Body of pancreas (tissue), 4 donors: ENCODE results near the gene ZNF385D.
"Not testable (repeated sequence)": the region's sequence is repeated elsewhere in the genome, so short reads cannot be mapped to it uniquely, and the experiment has no call there.

Experiments used
- POLR2A ChIP-seq, 3 donors: fragments of 450-650 bp; IDR thresholded peaks; one replicate each; pipeline ENCODE4 v1.6.1; 2016; ENCODE audit warnings: antibody characterized with exemption in 3 of 3, mild to moderate bottlenecking in 2 of 3
- TF ChIP-seq, protein P1 (sequence below), 7 experiments: fragments of 450-650 bp in 4 of 7; fragments of 200-600 bp in 3 of 7; sonication (generic) in 3 of 7; IDR thresholded peaks; one replicate each; pipeline ENCODE4 v1.5.1; 2016 to 2019; ENCODE audit warnings: antibody characterized with exemption in 7 of 7

DNA sequence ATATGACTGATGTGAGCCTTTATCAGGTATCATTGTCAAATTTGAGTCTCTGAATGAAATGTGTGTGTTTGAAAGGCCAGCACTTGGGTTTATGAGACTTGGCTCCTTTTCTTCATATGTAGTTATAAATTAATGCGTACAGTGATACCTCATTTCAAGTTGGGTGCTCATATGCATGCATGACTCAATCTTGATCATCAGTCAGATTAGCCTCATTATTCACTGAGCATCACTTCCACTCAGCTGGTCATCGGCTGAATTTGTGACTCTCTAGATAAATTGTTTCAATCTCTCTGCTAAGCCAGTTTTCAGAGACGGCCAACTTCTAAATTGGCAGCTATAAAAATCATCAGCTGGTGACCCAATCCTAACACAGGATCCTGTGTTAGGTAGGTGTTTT is 260.3 kb downstream of the ZNF385D start:
- TF ChIP-seq, protein P1, sequence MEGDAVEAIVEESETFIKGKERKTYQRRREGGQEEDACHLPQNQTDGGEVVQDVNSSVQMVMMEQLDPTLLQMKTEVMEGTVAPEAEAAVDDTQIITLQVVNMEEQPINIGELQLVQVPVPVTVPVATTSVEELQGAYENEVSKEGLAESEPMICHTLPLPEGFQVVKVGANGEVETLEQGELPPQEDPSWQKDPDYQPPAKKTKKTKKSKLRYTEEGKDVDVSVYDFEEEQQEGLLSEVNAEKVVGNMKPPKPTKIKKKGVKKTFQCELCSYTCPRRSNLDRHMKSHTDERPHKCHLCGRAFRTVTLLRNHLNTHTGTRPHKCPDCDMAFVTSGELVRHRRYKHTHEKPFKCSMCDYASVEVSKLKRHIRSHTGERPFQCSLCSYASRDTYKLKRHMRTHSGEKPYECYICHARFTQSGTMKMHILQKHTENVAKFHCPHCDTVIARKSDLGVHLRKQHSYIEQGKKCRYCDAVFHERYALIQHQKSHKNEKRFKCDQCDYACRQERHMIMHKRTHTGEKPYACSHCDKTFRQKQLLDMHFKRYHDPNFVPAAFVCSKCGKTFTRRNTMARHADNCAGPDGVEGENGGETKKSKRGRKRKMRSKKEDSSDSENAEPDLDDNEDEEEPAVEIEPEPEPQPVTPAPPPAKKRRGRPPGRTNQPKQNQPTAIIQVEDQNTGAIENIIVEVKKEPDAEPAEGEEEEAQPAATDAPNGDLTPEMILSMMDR (IDR thresholded peaks at IDR 0.05), result not testable (repeated sequence)
- TF ChIP-seq POLR2A (IDR thresholded peaks at IDR 0.05), result not testable (repeated sequence)
